ENCODE data around the gene TACC3.

The TACC3 gene

GRCh38 chr4:1746919-1747602 is 25.7 kb downstream of the TACC3 start:
- DNase-seq (ENCODE audit: low read depth), result no peak

DNA sequence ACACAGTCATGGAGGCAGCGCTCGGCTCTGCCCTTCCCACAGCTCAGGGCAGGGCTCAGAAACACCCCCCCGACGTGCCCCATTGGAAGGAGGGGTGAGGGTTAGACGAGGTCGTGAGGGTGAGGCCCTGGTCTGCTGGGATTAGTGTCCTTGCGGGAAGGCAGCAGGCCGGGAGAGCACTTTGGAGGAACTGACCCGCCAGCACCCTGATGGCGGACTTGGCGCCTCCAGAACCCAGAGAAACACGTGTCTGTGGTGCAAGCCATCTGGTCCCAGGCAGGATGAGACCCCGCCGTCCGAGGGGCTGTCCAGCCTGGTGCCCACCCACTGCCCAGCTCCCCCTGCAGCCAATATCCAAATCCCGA is 26.3 kb downstream of the TACC3 start:
- no peak for DNase-seq (ENCODE audit: low read depth)

GRCh38 chr4:1748465-1748995 is 27.2 kb downstream of the TACC3 start:
- DNase-seq (ENCODE audit: low read depth), result peak; percentile 62

- no peak for DNase-seq (ENCODE audit: low read depth)
Observed at GRCh38 chr4:1749370-1749769, 28.0 kb downstream of the TACC3 start.

- no peak for DNase-seq (ENCODE audit: low read depth)
Observed at GRCh38 chr4:1749826-1750225, 28.5 kb downstream of the TACC3 start.

DNA sequence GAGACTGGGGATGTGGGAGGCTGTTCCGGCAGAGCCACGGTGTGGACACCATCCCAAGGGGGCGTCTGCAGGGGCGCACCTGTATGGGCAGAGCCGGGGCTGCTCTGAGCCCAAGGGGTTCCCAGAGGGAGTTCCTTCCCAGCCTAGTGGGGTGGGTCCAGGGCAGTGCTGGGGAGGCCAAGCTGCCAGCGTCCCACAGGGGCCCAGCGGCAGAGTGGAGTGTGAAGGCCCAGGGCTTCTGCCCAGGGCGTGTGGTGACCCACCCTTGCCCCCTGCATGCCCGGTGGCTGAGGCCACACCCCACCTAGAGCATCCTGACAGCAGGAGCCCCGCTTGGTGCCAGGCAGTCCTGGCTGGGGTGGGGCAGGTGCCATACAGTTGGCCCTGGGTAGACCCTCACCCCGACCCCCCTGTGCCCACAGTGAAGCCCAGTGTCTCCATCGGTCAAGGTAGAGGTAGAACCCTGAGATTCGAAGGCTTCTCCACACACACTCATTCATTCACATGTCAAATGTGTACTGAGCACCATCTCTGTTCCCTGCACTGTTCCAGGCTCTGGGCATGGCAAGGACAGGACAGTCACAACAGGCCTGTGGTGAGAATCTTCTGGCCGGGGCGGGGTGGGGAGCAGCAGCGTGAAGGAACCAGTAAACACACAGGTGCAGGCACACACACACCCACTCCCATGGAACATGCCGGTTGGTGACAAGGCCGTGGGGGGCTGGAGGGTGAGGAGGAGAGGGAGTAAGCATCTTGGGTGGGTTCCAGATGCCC is 29.2 kb downstream of the TACC3 start:
- no peak for DNase-seq (ENCODE audit: low read depth)

GRCh38 chr4:1751155-1751918 is 30.0 kb downstream of the TACC3 start:
- no peak for DNase-seq (ENCODE audit: low read depth)

GRCh38 chr4:1751919-1752283 is 30.6 kb downstream of the TACC3 start:
- no peak for DNase-seq (ENCODE audit: low read depth)

DNA sequence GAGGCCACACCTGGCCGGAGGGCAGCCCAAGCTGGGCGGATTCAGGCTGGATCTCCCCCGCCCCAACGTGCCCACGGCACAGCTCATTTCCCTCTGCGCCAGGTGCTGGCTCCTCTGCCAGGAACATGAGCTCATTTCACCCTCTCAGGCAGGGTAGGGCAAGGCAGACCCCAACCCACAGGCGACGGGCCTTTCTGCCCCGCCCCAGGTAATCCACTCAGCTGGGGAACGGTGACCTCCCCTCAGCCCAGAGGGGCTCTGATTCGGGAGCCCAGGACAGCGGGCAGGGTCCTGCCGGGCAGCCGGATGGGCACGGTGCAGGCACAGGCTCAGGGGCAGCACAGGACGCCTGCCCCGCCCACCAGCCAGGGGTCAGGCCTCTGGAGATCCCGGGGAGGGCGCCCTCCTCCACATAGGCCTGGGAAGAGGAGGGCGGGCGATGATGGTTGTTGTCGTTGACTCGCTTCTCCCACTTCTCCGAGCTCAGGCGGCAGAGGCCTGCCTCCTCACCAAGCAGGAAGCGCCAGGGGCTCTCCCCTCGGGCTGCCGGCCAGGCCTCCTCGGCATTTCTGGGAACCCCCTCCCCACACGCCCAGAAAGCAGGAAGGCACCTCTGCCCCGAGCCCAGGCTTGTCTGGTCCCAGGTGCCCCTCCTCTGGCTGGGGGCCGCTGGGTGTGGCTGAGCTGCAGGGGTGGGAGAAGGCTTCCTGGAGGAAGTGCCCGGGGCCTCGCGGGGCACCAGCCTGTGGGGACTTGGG is 31.1 kb downstream of the TACC3 start:
- DNase-seq (ENCODE audit: low read depth), result no peak

- DNase-seq (ENCODE audit: low read depth), result no peak
Observed at GRCh38 chr4:1753294-1753696, 32.0 kb downstream of the TACC3 start.

DNA sequence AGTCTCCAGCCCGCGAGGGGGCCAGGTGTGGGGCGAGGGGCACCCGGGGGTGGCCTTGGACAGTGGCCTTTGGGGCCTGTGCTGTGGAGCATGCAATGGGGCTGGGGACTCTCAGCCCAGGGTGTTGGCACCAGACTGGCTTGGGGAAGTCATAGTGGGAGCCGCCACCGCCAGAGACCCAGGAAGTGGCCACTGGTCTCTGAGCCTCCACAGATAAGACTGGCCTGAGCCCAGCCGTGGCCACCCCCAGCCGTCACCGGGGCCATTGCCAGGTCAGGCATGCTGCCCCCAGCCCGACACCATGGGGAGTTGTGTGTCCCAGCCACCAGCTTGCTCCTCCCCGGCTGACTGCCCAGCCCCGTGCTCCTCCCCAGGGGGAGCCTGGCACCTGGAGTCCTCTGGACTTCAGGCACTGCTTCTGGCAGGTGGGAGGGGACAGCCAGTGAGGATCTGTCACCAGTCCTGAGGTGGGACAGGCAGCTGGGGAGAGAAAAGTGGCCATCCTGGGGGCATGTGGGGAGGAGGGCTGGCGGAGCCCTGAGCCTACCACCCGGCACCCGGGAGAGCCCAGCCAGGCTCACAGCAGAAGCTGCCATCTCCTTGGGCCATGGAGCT is 32.5 kb downstream of the TACC3 start:
- no peak for DNase-seq (ENCODE audit: low read depth)

DNA sequence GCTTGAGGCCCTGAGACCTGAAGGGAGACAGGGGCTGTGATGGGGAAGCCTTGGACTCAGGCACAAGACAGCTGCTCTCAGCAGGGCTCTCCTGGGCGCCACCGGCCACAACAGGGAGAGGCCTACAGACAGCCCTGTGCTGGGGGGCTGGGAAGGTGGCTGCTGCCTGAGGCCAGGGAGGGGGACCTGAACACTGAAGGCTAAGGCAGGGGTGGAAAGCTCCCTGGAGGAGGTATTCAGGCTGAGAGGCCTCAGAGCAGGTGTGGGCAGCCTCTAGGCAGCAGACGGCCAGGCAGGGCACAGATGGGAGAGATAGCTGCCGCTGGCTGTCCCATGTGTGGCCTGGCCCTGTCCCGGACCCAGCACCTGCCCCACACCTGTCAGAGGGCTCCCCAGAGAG is 33.0 kb downstream of the TACC3 start:
- DNase-seq (ENCODE audit: low read depth), result no peak

DNA sequence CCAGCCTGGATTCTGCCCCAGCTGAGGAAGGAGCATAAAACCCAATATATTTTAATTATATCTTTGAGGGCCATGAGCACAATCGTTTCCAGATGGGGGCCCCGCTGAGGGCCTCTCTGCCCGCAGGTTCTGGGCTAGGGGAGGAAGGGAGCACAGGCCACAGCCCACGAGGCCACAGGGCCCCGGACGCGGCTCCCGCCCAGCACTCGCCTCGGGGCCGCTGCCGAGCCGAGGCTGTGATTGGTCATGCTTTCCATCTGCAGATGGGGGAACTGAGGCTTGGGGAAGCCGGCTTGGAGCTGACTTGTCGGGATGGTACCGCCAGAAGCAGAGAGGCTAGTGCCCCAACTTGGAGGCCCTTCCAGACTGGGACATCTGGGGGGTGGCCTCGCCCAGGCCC is 34.0 kb downstream of the TACC3 start:
- DNase-seq (ENCODE audit: low read depth), result no peak

DNA sequence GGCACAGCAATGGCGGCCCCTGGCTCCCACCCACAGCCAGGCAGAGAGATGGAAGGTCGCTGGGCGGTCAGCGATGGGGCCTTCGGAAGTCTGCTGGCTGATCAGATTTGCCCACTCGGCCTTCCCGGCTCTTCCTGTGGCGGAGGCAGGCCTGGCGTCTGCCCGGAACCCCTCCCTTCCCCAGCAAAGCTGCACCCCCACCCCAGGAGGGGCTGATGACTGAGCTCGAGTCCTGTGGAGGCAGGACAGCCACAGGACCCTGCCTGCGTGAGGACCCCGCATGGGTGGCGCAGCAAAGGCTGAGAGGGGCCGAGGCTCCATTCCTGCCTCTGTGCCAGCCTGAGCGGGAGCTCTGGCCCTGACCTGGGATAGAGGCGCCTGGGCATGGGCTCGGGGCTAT is 34.8 kb downstream of the TACC3 start:
- no peak for DNase-seq (ENCODE audit: low read depth)

- DNase-seq (ENCODE audit: low read depth), result no peak
Observed at GRCh38 chr4:1756893-1757779, 35.8 kb downstream of the TACC3 start.

GRCh38 chr4:1757836-1758235 is 36.5 kb downstream of the TACC3 start:
- no peak for DNase-seq (ENCODE audit: low read depth)

DNA sequence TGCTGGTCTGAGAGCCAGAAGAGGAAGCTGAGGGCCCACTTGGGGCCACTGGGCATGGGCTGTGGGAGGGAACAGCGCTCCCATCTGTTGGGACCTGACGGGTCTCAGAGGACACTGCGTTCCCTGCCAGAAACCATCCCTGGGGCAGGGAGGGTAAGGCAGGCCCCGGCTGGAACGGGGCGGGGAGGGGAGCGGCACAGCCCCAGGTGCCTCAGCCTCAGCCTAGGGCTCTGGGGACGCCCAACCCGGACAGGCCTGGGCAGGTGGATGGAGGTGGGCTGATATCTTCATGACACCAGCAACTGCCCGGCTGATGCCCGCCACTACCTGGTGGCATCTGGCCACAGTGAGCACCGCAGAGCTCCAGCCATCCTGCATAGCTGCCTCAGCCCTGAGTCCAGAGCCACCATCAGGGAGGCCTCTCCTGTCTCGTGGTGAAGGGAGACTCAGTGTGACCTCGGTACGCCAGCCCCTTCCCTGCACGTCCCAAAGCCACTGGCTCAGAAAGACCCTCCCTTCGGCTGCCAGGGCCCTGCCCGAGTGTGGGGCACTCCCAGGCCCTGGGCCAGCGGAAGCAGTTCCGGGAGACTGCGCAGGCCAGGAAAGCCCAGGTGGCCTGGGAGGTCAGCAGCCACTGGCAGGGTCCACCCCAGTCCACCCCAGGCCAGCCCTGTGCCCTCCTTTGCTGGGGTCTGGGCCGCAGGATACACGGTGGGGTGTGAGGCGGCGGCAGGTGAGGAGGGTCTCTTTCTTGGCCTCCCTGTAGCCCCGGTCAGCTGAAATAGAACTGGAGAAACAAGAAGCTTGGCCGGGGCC is 37.2 kb downstream of the TACC3 start:
- DNase-seq (ENCODE audit: low read depth), result no peak

DNA sequence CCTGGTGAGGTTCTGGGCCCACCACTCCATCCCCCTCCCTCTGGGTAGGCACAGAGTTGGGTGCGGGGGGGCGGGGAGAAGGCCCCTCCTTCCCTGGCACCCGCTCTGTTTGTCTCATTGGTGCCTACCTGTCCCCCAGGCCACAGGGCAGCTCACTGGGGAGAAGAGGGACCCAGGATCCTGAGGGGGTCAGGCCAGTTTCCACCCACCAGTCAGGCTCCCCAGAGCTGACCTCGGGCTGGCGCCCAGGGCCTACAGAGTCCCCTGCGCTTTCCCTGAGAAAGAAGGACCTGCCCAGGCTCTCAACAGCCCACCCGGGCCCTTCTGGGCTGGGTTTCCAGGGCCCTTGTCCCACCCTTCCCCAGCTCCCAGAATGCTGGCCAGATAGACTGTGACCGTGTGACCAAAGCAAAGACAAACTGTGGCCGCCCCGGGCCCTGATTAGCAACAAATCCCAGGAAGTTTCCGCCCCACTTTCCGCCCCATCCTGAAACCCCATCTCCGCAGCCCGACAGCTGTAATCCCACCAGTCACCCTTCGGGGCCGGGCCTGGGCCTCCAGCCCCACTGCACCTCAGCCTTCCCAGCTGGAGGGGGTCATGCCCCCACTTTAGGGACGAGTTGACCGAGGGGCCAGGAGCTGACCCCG is 38.0 kb downstream of the TACC3 start:
- DNase-seq (ENCODE audit: low read depth), result no peak

GRCh38 chr4:1759818-1760223 is 38.5 kb downstream of the TACC3 start:
- no peak for DNase-seq (ENCODE audit: low read depth)

All from stimulated activated CD8-positive, alpha-beta memory T cell treated with anti-CD3 and anti-CD28 coated beads, Interleukin-12 subunit alpha, Interleukin-12 subunit beta, amount 100 ng/mL, for 1 hour (primary cell).